ENCODE measurements around the gene AOAH.

AOAH gene

DNA sequence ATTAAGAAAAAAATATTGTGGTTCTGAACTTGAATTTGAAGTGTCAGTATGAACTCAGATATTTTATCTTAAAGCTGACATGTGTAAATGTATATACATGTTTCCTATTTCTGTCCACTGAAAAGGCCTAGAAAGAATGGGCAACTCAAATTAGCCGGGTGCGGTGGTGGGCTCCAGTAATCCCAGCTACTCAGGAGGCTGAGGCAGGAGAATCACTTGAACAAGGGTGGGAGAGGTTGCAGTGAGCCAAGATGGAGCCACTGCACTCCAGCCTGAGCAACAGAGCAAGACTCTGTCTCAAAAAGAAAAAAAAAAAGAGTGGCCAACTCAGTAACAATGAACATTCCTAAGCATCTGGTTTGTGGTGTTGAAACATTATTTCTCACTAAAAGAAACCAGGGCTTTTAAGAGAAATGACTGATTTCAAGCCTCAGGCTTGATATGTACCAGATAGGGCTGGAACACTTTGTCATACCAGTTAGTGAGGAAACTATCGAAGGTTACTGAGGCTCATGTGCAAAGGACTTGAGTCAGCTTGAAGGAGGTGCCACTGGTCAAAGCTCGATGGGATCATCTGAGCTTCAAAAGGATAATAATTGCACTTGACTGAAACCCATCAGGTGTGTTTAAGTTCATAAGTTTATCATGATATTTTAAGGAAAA, 40.5 kb downstream of the AOAH start:
- H3K27ac ChIP-seq (ENCODE audit: low read depth, low read length) = no peak overlapping the region

DNA sequence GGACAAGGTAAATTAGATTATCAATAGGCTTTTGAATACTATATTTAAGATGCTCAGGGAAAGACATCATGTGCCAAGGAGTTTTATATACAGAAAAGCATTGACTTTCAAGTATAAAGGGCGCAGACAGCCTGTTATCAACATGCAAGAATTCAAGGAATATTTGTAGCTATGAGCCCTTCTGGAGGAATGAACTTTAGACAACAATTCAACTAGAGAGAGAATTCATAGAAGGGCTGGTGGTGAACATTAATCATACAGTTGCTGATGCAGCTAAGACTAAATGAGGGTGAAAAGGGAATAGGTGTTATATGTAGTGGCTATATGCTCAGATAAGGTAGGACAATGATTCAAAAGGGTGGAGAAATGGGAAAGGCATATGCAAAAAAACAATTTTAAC, 41.2 kb downstream of the AOAH start:
- Histone ChIP-seq H3K9me3 (ENCODE audit: control insufficient read depth, insufficient read depth, low read length) (no peaks in the 10 kb centered on the region), H3K4me2 (ENCODE audit: low read length) (no peak overlapping the region), H3K4me1 (ENCODE audit: control insufficient read depth, low read length) (peaks cover 8% of the 10 kb centered on the region)

More for the DNA sequence above, 40.5 kb downstream of the AOAH start:
- no peaks in the 10 kb centered on the region for H3K79me2 ChIP-seq (ENCODE audit: control insufficient read depth, low read length)
- no peaks in the 10 kb centered on the region for H3F3A ChIP-seq (ENCODE audit: control insufficient read depth, insufficient read depth)
- H3K9me3 ChIP-seq (ENCODE audit: control insufficient read depth, insufficient read depth, low read length) = no peaks in the 10 kb centered on the region
- H3K4me2 ChIP-seq (ENCODE audit: low read length) = no peak overlapping the region
- peaks cover under 1% of the 10 kb centered on the region for H3K4me1 ChIP-seq (ENCODE audit: control insufficient read depth, low read length)
- H3K4me3 ChIP-seq (ENCODE audit: low read length) = no peak overlapping the region
- H3K36me3 ChIP-seq (ENCODE audit: control insufficient read depth, low read length) = no peaks in the 10 kb centered on the region
- H4K20me1 ChIP-seq (ENCODE audit: control insufficient read depth, insufficient read depth, low read depth, low read length) = no peaks in the 10 kb centered on the region
- no peak for TF ChIP-seq EZH2phosphoT487 (IDR thresholded peaks at IDR 0.05; ENCODE audit: borderline replicate concordance, low read length)
- H3K9me2 ChIP-seq (replicated peaks; ENCODE audit: control insufficient read depth, low read length) = no peaks in the 10 kb centered on the region
- H3K27me3 ChIP-seq (ENCODE audit: control insufficient read depth, low read length) = peaks cover 7% of the 10 kb centered on the region; the same call in 1 of the 2 replicates

GRCh38 chr7:36682102-36682501, 42.2 kb downstream of the AOAH start:
- H3K36me3 ChIP-seq (ENCODE audit: control insufficient read depth, low read length) = no peaks in the 10 kb centered on the region
- peaks cover 11% of the 10 kb centered on the region for H3K4me1 ChIP-seq (ENCODE audit: control insufficient read depth, low read length)
- no peaks in the 10 kb centered on the region for H4K20me1 ChIP-seq (ENCODE audit: control insufficient read depth, insufficient read depth, low read depth, low read length)
- no peak overlapping the region for H3K4me2 ChIP-seq (ENCODE audit: low read length)
- H3K9me2 ChIP-seq (replicated peaks; ENCODE audit: control insufficient read depth, low read length) = no peaks in the 10 kb centered on the region
- H3K27me3 ChIP-seq (ENCODE audit: control insufficient read depth, low read length) = peaks cover 7% of the 10 kb centered on the region; the same call in 1 of the 2 replicates
- H3K4me3 ChIP-seq (ENCODE audit: low read length) = no peak overlapping the region
- no peak for TF ChIP-seq EZH2phosphoT487 (IDR thresholded peaks at IDR 0.05; ENCODE audit: borderline replicate concordance, low read length)
- TF ChIP-seq, protein P1, sequence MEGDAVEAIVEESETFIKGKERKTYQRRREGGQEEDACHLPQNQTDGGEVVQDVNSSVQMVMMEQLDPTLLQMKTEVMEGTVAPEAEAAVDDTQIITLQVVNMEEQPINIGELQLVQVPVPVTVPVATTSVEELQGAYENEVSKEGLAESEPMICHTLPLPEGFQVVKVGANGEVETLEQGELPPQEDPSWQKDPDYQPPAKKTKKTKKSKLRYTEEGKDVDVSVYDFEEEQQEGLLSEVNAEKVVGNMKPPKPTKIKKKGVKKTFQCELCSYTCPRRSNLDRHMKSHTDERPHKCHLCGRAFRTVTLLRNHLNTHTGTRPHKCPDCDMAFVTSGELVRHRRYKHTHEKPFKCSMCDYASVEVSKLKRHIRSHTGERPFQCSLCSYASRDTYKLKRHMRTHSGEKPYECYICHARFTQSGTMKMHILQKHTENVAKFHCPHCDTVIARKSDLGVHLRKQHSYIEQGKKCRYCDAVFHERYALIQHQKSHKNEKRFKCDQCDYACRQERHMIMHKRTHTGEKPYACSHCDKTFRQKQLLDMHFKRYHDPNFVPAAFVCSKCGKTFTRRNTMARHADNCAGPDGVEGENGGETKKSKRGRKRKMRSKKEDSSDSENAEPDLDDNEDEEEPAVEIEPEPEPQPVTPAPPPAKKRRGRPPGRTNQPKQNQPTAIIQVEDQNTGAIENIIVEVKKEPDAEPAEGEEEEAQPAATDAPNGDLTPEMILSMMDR (IDR thresholded peaks at IDR 0.05; ENCODE audit: low read depth, low read length, poor library complexity, severe bottlenecking) = no peak
- H3K27ac ChIP-seq (ENCODE audit: low read depth, low read length) = no peak overlapping the region
- no peaks in the 10 kb centered on the region for H3K9me3 ChIP-seq (ENCODE audit: control insufficient read depth, insufficient read depth, low read length)
- no peaks in the 10 kb centered on the region for H3K79me2 ChIP-seq (ENCODE audit: control insufficient read depth, low read length)
- peaks cover 2% of the 10 kb centered on the region; the same call in 1 of the 2 replicates for H3F3A ChIP-seq (ENCODE audit: control insufficient read depth, insufficient read depth)

More for the DNA sequence above, 41.2 kb downstream of the AOAH start:
- Histone ChIP-seq H3K27me3 (ENCODE audit: control insufficient read depth, low read length) (peaks cover 7% of the 10 kb centered on the region; the same call in 1 of the 2 replicates), H3K79me2 (ENCODE audit: control insufficient read depth, low read length) (no peaks in the 10 kb centered on the region), H3F3A (ENCODE audit: control insufficient read depth, insufficient read depth) (peaks cover 2% of the 10 kb centered on the region; the same call in 1 of the 2 replicates), H4K20me1 (ENCODE audit: control insufficient read depth, insufficient read depth, low read depth, low read length) (no peaks in the 10 kb centered on the region), H3K36me3 (ENCODE audit: control insufficient read depth, low read length) (no peaks in the 10 kb centered on the region), H3K27ac (ENCODE audit: low read depth, low read length) (no peak overlapping the region), H3K4me3 (ENCODE audit: low read length) (no peak overlapping the region), H3K9me2 (replicated peaks; ENCODE audit: control insufficient read depth, low read length) (no peaks in the 10 kb centered on the region)
- TF ChIP-seq EZH2phosphoT487 (IDR thresholded peaks at IDR 0.05; ENCODE audit: borderline replicate concordance, low read length) = no peak
- TF ChIP-seq, protein P1 (IDR thresholded peaks at IDR 0.05; ENCODE audit: low read depth, low read length, poor library complexity, severe bottlenecking) = no peak

DNA sequence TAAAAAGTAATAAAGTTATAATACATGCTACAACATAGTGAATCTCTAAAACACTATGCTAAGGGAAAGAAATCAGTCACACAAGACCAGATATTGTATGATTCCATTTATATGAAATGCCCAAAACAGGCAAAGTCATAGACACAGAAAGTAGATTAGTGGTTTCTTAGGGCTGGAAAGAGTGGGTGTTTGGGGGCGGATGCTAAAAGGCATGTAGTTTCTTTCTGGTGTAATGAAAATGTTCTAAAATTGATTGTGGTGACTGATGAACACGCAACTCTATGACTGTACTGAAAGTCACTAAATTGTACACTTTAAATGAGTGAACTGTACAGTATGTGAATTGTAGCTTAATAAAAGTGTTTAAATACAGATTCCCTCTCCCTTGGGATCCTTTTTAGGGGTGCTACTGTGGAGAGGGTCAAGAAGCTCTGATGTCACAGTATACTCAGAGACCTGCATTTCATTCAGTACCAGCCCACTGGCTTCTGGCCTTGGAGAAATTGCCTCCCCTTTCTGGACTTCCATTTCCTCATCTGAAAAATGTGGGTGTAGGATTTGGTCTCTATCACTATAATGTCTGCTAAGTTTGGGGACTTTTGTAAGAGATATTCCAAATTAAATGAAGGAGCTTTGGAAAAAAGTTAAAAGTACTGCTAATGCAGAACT, 46.4 kb downstream of the AOAH start:
- no peaks in the 10 kb centered on the region for H3K9me3 ChIP-seq (ENCODE audit: control insufficient read depth, insufficient read depth, low read length)
- peaks cover 11% of the 10 kb centered on the region for H3K4me1 ChIP-seq (ENCODE audit: control insufficient read depth, low read length)
- peaks cover 10% of the 10 kb centered on the region; the same call in 1 of the 2 replicates for H3K27me3 ChIP-seq (ENCODE audit: control insufficient read depth, low read length)
- TF ChIP-seq, protein P1 (IDR thresholded peaks at IDR 0.05; ENCODE audit: low read depth, low read length, poor library complexity, severe bottlenecking) = no peak
- TF ChIP-seq EZH2phosphoT487 (IDR thresholded peaks at IDR 0.05; ENCODE audit: borderline replicate concordance, low read length) = no peak
- H3K4me2 ChIP-seq (ENCODE audit: low read length) = 0 out of 2 replicates have a peak overlapping the region, but pooled peaks have one; percentile 9
- H3K36me3 ChIP-seq (ENCODE audit: control insufficient read depth, low read length) = no peaks in the 10 kb centered on the region
- H3K4me3 ChIP-seq (ENCODE audit: low read length) = no peak overlapping the region
- H3F3A ChIP-seq (ENCODE audit: control insufficient read depth, insufficient read depth) = peaks cover 2% of the 10 kb centered on the region; the same call in 1 of the 2 replicates
- no peaks in the 10 kb centered on the region for H3K79me2 ChIP-seq (ENCODE audit: control insufficient read depth, low read length)
- no peak overlapping the region for H3K27ac ChIP-seq (ENCODE audit: low read depth, low read length)
- no peaks in the 10 kb centered on the region for H4K20me1 ChIP-seq (ENCODE audit: control insufficient read depth, insufficient read depth, low read depth, low read length)
- no peaks in the 10 kb centered on the region for H3K9me2 ChIP-seq (replicated peaks; ENCODE audit: control insufficient read depth, low read length)

All from DOHH2 (cell line).